ENCODE data around the gene NFASC.

GRCh38 chr1:204841316-204841715, 29.3 kb upstream of the NFASC start:
- no peak for TF ChIP-seq NR2F2 (IDR thresholded peaks at IDR 0.05)
- TF ChIP-seq ZBTB33 (IDR thresholded peaks at IDR 0.05), result no peak
- TF ChIP-seq CTCF (IDR thresholded peaks at IDR 0.05; ENCODE audit: low read depth, low read length, missing input control), result no peak
- no peak for TF ChIP-seq YY1 (IDR thresholded peaks at IDR 0.05)
- no peak for TF ChIP-seq RAD21 (IDR thresholded peaks at IDR 0.05)
